Stimulated activated naive B cell treated with anti-CD40 and anti-IgM and Interleukin-4, amounts not matched to agents 10 μg/mL and 1 μg/mL and 100 μg/mL, for 72 hours (primary cell): ENCODE data around the gene PNO1.

Experiments
- ATAC-seq, 2 donors: fragments of 150-1000 bp; cut with Tn5 transposase; replicated peaks; 2 replicates each; pipeline ENCODE4 v1.10.0; 2021; ENCODE audit warnings: moderate library complexity in 1 of 2
- DNase-seq: peaks from one replicate; pipeline ENCODE4 v3.0.0; 2021
- H3K27ac Mint-ChIP-seq: one replicate; pipeline ENCODE4 v1.8.0; 2022; ENCODE audit warnings: mild to moderate bottlenecking, mixed read lengths
- H3K27me3 Mint-ChIP-seq, 2 donors: one replicate each; pipeline ENCODE4 v1.8.0; 2022; ENCODE audit warnings: mixed read lengths in 2 of 2
- H3K36me3 Mint-ChIP-seq, 2 donors: one replicate each; pipeline ENCODE4 v1.8.0; 2022; ENCODE audit warnings: mixed read lengths in 2 of 2, mild to moderate bottlenecking in 1 of 2
- H3K4me1 Mint-ChIP-seq, 2 donors: one replicate each; pipeline ENCODE4 v1.8.0; 2022; ENCODE audit warnings: mixed read lengths in 2 of 2, mild to moderate bottlenecking in 1 of 2
- H3K4me3 Mint-ChIP-seq, 2 donors: one replicate each; pipeline ENCODE4 v1.8.0; 2022; ENCODE audit warnings: mild to moderate bottlenecking in 2 of 2, mixed read lengths in 2 of 2, moderate library complexity in 1 of 2
- H3K9me3 Mint-ChIP-seq, 2 donors: one replicate each; pipeline ENCODE4 v1.8.0; 2022; ENCODE audit warnings: mixed read lengths in 2 of 2, mild to moderate bottlenecking in 1 of 2

The PNO1 gene

GRCh38 chr2:68193787-68194372 lies 36.2 kb downstream of the PNO1 start:
- ATAC-seq (no peak), DNase-seq (no peak)
- Mint-ChIP-seq H3K36me3 (peaks cover 0 to 7% of the 10 kb centered on the region in 2 donors), H3K4me3 (no peak overlapping the region), H3K9me3 (no peaks in the 10 kb centered on the region), H3K27ac (no peak overlapping the region), H3K4me1 (peaks cover 14 to 53% of the 10 kb centered on the region in 2 donors), H3K27me3 (no peaks in the 10 kb centered on the region)

GRCh38 chr2:68195096-68195495 lies 37.4 kb downstream of the PNO1 start:
- Mint-ChIP-seq H3K9me3 (no peaks in the 10 kb centered on the region), H3K4me1 (peaks cover 14 to 55% of the 10 kb centered on the region in 2 donors), H3K36me3 (peaks cover 0 to 7% of the 10 kb centered on the region in 2 donors), H3K27ac (no peak overlapping the region), H3K27me3 (no peaks in the 10 kb centered on the region), H3K4me3 (no peak overlapping the region)
- ATAC-seq, result no peak
- no peak for DNase-seq

GRCh38 chr2:68196120-68196716 lies 38.5 kb downstream of the PNO1 start:
- no peaks in the 10 kb centered on the region for H3K9me3 Mint-ChIP-seq
- DNase-seq (no peak), ATAC-seq (peak in 1 of 2 donors; percentile 41)
- peaks cover 19 to 55% of the 10 kb centered on the region in 2 donors for H3K4me1 Mint-ChIP-seq
- H3K36me3 Mint-ChIP-seq, result peaks cover 0 to 18% of the 10 kb centered on the region in 2 donors
- no peaks in the 10 kb centered on the region for H3K27me3 Mint-ChIP-seq
- no peak overlapping the region for H3K4me3 Mint-ChIP-seq
- no peak overlapping the region for H3K27ac Mint-ChIP-seq

- Mint-ChIP-seq H3K36me3 (peaks cover 5 to 28% of the 10 kb centered on the region in 2 donors), H3K27me3 (no peaks in the 10 kb centered on the region), H3K4me1 (peaks cover 19 to 64% of the 10 kb centered on the region in 2 donors), H3K9me3 (no peaks in the 10 kb centered on the region), H3K27ac (peak overlapping the region; percentile 33), H3K4me3 (no peak overlapping the region)
- no peak for DNase-seq
- ATAC-seq, result peak in 1 of 2 donors; percentile 23
These were observed 42.6 kb downstream of the PNO1 start for GRCh38 chr2:68200157-68200787.

- H3K36me3 Mint-ChIP-seq, result peaks cover 14 to 34% of the 10 kb centered on the region in 2 donors
- no peaks in the 10 kb centered on the region for H3K9me3 Mint-ChIP-seq
- H3K27me3 Mint-ChIP-seq, result no peaks in the 10 kb centered on the region
- H3K4me1 Mint-ChIP-seq, result peaks cover 32 to 72% of the 10 kb centered on the region in 2 donors
- ATAC-seq (peak; percentile 96), DNase-seq (no peak)
- peak overlapping the region; percentile 69 to 74 for H3K4me3 Mint-ChIP-seq
- H3K27ac Mint-ChIP-seq, result peak overlapping the region; percentile 47
These were observed 45.9 kb downstream of the PNO1 start for GRCh38 chr2:68203587-68203986.

- Mint-ChIP-seq H3K36me3 (peaks cover 29 to 34% of the 10 kb centered on the region in 2 donors), H3K4me1 (peaks cover 33 to 70% of the 10 kb centered on the region in 2 donors), H3K27me3 (no peaks in the 10 kb centered on the region), H3K27ac (peak overlapping the region; percentile 2), H3K9me3 (no peaks in the 10 kb centered on the region), H3K4me3 (no peak overlapping the region)
- DNase-seq (no peak), ATAC-seq (peak in 1 of 2 donors; percentile 30)
These were observed 49.1 kb downstream of the PNO1 start for GRCh38 chr2:68206793-68207192.

GRCh38 chr2:68214381-68214780 lies 56.7 kb downstream of the PNO1 start:
- Mint-ChIP-seq H3K27ac (peak overlapping the region; percentile 37), H3K4me1 (peaks cover 44 to 66% of the 10 kb centered on the region in 2 donors), H3K4me3 (no peak overlapping the region), H3K9me3 (no peaks in the 10 kb centered on the region), H3K27me3 (no peaks in the 10 kb centered on the region), H3K36me3 (peaks cover 36 to 42% of the 10 kb centered on the region in 2 donors)
- ATAC-seq (peak; percentile 56 to 64), DNase-seq (no peak)

- peak in 1 of 2 donors; percentile 59 for ATAC-seq
- DNase-seq, result no peak
- H3K27me3 Mint-ChIP-seq, result no peaks in the 10 kb centered on the region
- no peaks in the 10 kb centered on the region for H3K9me3 Mint-ChIP-seq
- peaks cover 30 to 47% of the 10 kb centered on the region in 2 donors for H3K36me3 Mint-ChIP-seq
- peaks cover 47 to 70% of the 10 kb centered on the region in 2 donors for H3K4me1 Mint-ChIP-seq
- peak overlapping the region; percentile 43 to 68 for H3K4me3 Mint-ChIP-seq
- peak overlapping the region; percentile 90 for H3K27ac Mint-ChIP-seq
These were observed 59.0 kb downstream of the PNO1 start for GRCh38 chr2:68216454-68217310.

- ATAC-seq (no peak), DNase-seq (no peak)
- peaks cover 24 to 46% of the 10 kb centered on the region in 2 donors for H3K36me3 Mint-ChIP-seq
- H3K4me1 Mint-ChIP-seq, result peaks cover 51 to 72% of the 10 kb centered on the region in 2 donors
- H3K27ac Mint-ChIP-seq, result no peak overlapping the region
- H3K27me3 Mint-ChIP-seq, result no peaks in the 10 kb centered on the region
- H3K4me3 Mint-ChIP-seq, result no peak overlapping the region
- H3K9me3 Mint-ChIP-seq, result no peaks in the 10 kb centered on the region
These were observed 60.0 kb downstream of the PNO1 start for GRCh38 chr2:68217729-68218128.

GRCh38 chr2:68218343-68218901 lies 60.7 kb downstream of the PNO1 start:
- ATAC-seq (no peak), DNase-seq (no peak)
- H3K4me3 Mint-ChIP-seq, result peak overlapping the region in 1 of 2 donors; percentile 8
- H3K4me1 Mint-ChIP-seq, result peaks cover 47 to 70% of the 10 kb centered on the region in 2 donors
- H3K36me3 Mint-ChIP-seq, result peaks cover 20 to 44% of the 10 kb centered on the region in 2 donors
- peak overlapping the region; percentile 53 for H3K27ac Mint-ChIP-seq
- no peaks in the 10 kb centered on the region for H3K27me3 Mint-ChIP-seq
- H3K9me3 Mint-ChIP-seq, result no peaks in the 10 kb centered on the region

GRCh38 chr2:68222287-68222686 lies 64.6 kb downstream of the PNO1 start:
- DNase-seq (no peak), ATAC-seq (no peak)
- Mint-ChIP-seq H3K36me3 (peaks cover 10 to 38% of the 10 kb centered on the region in 2 donors), H3K4me1 (peaks cover 44 to 79% of the 10 kb centered on the region in 2 donors), H3K4me3 (no peak overlapping the region), H3K9me3 (no peaks in the 10 kb centered on the region), H3K27me3 (no peaks in the 10 kb centered on the region), H3K27ac (no peak overlapping the region)

- no peaks in the 10 kb centered on the region for H3K27me3 Mint-ChIP-seq
- no peak overlapping the region for H3K4me3 Mint-ChIP-seq
- no peak for DNase-seq
- H3K36me3 Mint-ChIP-seq, result peaks cover 10 to 38% of the 10 kb centered on the region in 2 donors
- peaks cover 44 to 86% of the 10 kb centered on the region in 2 donors for H3K4me1 Mint-ChIP-seq
- no peaks in the 10 kb centered on the region for H3K9me3 Mint-ChIP-seq
- no peak for ATAC-seq
- no peak overlapping the region for H3K27ac Mint-ChIP-seq
These were observed 65.7 kb downstream of the PNO1 start for GRCh38 chr2:68223419-68223818.

- DNase-seq (no peak), ATAC-seq (peak; percentile 57 to 70)
- Mint-ChIP-seq H3K27me3 (no peaks in the 10 kb centered on the region), H3K9me3 (no peaks in the 10 kb centered on the region), H3K4me1 (peaks cover 49 to 86% of the 10 kb centered on the region in 2 donors), H3K36me3 (peaks cover 10 to 35% of the 10 kb centered on the region in 2 donors), H3K27ac (peak overlapping the region; percentile 7), H3K4me3 (peak overlapping the region; percentile 5 to 12)
These were observed 67.5 kb downstream of the PNO1 start for GRCh38 chr2:68225119-68225632.
